ENCODE measurements around the gene GMDS.

- TF ChIP-seq TP53 (CRISPR knock-in tag; IDR thresholded peaks at IDR 0.05) (no peak), ETV6 (CRISPR knock-in tag; IDR thresholded peaks at IDR 0.05) (no peak), ESRRA (CRISPR knock-in tag; IDR thresholded peaks at IDR 0.05; ENCODE audit: borderline replicate concordance) (no peak)
Measured at GRCh38 chr6:2016040-2016439, 229.4 kb downstream of the GMDS start.

All from WTC11 (cell line).